ENCODE data around the gene SGSM1.

Gene SGSM1

DNA sequence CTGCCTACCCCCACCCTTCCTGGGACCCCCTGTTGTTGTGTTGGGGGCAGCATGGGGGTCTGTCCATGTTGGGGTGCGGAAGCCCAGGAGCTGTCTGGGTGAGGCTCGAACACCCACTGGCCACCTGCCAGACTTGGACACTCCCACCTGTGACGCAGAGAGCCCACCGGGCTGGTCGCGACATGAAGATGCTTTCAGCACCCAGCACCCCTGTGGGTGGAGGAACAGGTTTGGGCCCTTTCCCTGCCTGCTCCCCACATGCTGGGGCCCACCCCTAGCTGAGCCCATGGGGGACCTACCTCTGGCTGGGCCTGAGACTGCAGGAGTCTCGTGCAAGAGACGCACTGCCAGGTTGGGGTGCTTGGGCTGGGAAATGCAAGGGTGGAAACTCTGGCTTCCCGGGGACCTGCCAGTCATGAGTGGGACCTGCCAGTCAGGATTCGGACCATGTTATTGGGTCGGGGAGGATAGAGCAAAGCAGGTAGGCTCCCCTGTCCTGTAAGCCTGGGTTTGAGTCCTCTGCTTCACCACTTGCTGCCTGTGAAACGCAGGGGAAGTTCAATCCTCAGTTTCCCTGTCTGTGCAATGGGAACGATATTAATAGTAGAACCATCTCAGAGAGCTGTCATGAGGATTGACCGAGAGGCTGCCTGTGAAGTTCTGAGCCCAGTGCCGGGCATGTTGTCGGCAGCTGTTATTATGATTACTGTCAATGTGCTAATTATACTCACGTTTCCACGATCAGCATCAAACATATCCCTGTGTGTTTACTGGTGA is 170.6 kb downstream of the SGSM1 start:
- no peak for DNase-seq (ENCODE audit: low read depth in 3 of 3)

Data from stimulated activated CD4-positive, alpha-beta T cell treated with anti-CD3 and anti-CD28 coated beads, TNF-alpha, amount 100 ng/mL, for 4 hours (primary cell).